Body of pancreas (tissue), 4 donors: Measurements from ENCODE around the gene ROPN1. TPM values are rescaled to one million over a fixed set of nuclear protein-coding genes. Genes with fewer than 3 reads are reported as not detected.

Experiments used
- ATAC-seq: fragments of 150-250 bp; one replicate; pipeline ENCODE4 v1.9.1; 2016
- DNase-seq, 4 donors: peaks; one replicate each; pipeline ENCODE4 v3.0.0-alpha.2; 2019
- H3K27ac ChIP-seq, 4 donors: fragments of 200-600 bp; sonication (generic); 1 replicate in 3 of 4; 2 replicates in 1 of 4; pipeline versions ENCODE4 v1.5.1 to v1.6.1; 2016 to 2019; ENCODE audit warnings: mild to moderate bottlenecking in 1 of 4, mixed read lengths in 1 of 4, moderate library complexity in 1 of 4
- H3K27me3 ChIP-seq, 2 donors: fragments of 200-600 bp; sonication (generic); one replicate each; pipeline ENCODE4 v1.6.0; 2016; ENCODE audit warnings: mild to moderate bottlenecking in 1 of 2
- H3K36me3 ChIP-seq, 2 donors: fragments of 200-600 bp; sonication (generic); replicated peaks in 1 of 2; 2 replicates each; pipeline ENCODE4 v1.5.1; 2016; ENCODE audit warnings: low read depth in 2 of 2; ENCODE audit not compliant: insufficient read depth in 1 of 2
- H3K4me1 ChIP-seq: fragments of 200-600 bp; sonication (generic); one replicate; pipeline ENCODE4 v1.6.0; 2016
- H3K4me3 ChIP-seq, 2 donors: fragments of 200-600 bp; sonication (generic); 1 replicate in 1 of 2; 2 replicates in 1 of 2; pipeline ENCODE4 v1.5.1; 2016 to 2019
- H3K9me3 ChIP-seq, 3 donors: fragments of 200-600 bp; sonication (generic); 1 replicate in 2 of 3; 2 replicates in 1 of 3; pipeline ENCODE4 v1.5.1; 2016
- POLR2A ChIP-seq, 3 donors: fragments of 450-650 bp; IDR thresholded peaks; one replicate each; pipeline ENCODE4 v1.6.1; 2016; ENCODE audit warnings: antibody characterized with exemption in 3 of 3, mild to moderate bottlenecking in 2 of 3
- WGBS, 2 donors: methylation state at CpG; one replicate each; pipeline ENCODE4 v1.1.5; 2017; 5-methylcytosine and 5-hydroxymethylcytosine counted together
- intact Hi-C: fragments of 100-400 bp; cut with DNase I; formaldehyde crosslinking; loops from one replicate; pipeline ENCODE4 v1.15.1; 2023
- total RNA-seq, 2 donors: library from RNA; depleted of rRNA; stranded (reverse); fragments of >200 nt; gene quantifications; one replicate each; pipeline ENCODE4 v1.1.0, GENCODE V29; 2016
- TF ChIP-seq, protein P1 (sequence below), 7 experiments: fragments of 450-650 bp in 4 of 7; fragments of 200-600 bp in 3 of 7; sonication (generic) in 3 of 7; IDR thresholded peaks; one replicate each; pipeline ENCODE4 v1.5.1; 2016 to 2019; ENCODE audit warnings: antibody characterized with exemption in 7 of 7

The ROPN1 gene
- total RNA-seq, 2 donors from 2014 or later: not detected

DNA sequence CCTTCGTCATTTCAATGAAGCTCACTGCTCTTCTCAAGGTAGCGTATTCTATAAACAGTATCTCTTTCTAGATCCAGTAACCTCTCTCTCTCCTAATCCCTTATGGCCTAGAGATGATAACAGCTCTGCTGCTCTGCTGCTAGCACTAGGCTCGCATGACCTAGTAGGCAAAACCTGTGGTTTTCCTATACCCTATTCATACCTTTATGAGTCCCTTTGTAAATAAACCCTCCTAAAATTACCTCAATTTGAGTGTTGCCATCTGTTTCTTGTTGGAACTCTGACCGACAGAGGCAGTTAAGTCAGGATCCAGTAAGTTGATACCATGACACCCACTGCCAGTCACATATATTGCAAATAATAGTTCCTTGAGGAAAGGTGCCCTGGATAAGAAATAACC, 38.2 kb downstream of the ROPN1 start:
- Histone ChIP-seq H3K27ac (no peak overlapping the region), H3K4me3 (no peak overlapping the region), H3K27me3 (no peaks in the 10 kb centered on the region), H3K9me3 (no peaks in the 10 kb centered on the region), H3K4me1 (peaks cover 8% of the 10 kb centered on the region), H3K36me3 (peaks cover 0 to 4% of the 10 kb centered on the region in 2 donors)
- no peak for TF ChIP-seq POLR2A (IDR thresholded peaks at IDR 0.05)
- TF ChIP-seq, protein P1, sequence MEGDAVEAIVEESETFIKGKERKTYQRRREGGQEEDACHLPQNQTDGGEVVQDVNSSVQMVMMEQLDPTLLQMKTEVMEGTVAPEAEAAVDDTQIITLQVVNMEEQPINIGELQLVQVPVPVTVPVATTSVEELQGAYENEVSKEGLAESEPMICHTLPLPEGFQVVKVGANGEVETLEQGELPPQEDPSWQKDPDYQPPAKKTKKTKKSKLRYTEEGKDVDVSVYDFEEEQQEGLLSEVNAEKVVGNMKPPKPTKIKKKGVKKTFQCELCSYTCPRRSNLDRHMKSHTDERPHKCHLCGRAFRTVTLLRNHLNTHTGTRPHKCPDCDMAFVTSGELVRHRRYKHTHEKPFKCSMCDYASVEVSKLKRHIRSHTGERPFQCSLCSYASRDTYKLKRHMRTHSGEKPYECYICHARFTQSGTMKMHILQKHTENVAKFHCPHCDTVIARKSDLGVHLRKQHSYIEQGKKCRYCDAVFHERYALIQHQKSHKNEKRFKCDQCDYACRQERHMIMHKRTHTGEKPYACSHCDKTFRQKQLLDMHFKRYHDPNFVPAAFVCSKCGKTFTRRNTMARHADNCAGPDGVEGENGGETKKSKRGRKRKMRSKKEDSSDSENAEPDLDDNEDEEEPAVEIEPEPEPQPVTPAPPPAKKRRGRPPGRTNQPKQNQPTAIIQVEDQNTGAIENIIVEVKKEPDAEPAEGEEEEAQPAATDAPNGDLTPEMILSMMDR (IDR thresholded peaks at IDR 0.05): no peak
- DNase-seq (no peak), ATAC-seq (no peak)
- intact Hi-C loops: no loop called here
- 99 to 100% methylated on average over 4 of the region's 4 CpGs for WGBS, 2 donors

DNA sequence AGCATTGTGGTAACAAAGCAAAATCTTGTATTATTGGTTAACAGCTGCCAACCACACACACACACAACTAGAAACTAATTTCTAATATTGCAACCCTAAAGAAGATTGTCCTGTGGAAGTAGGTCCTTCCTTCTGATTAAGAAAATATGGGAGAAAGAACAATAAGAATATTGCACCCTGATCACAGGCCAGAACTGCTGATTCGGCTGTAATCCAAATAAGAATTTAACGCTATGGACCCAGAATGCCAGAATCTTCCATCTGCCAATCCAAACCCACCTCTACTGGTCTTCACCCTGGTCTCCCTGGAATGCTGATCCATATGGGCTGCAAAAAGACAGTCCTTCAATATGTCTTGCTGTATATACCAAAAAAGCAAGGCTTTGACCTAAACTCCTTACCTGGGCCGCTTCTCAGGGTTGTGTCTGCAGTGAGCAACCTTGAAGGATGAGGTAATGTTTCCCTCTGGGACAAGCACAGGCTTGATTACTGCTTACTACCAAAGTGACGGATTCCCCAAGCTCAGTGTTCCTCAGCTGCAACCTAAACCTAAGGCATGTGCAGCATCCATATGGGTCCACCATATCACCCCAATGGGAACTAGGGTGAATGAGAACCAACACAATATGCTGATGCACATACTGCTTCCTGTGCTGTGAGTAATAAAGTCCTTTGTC, 38.9 kb downstream of the ROPN1 start:
- no peak for DNase-seq
- intact Hi-C loops: no loop called here
- TF ChIP-seq, protein P1 (IDR thresholded peaks at IDR 0.05): no peak
- TF ChIP-seq POLR2A (IDR thresholded peaks at IDR 0.05): no peak
- H3K4me3 ChIP-seq: no peak overlapping the region
- H3K4me1 ChIP-seq: peaks cover 8% of the 10 kb centered on the region
- ATAC-seq: no peak
- 91 to 94% methylated on average over 4 of the region's 4 CpGs for WGBS, 2 donors
- no peaks in the 10 kb centered on the region for H3K27me3 ChIP-seq
- H3K36me3 ChIP-seq: peaks cover 0 to 5% of the 10 kb centered on the region in 2 donors
- H3K27ac ChIP-seq: no peak overlapping the region
- no peaks in the 10 kb centered on the region for H3K9me3 ChIP-seq

DNA sequence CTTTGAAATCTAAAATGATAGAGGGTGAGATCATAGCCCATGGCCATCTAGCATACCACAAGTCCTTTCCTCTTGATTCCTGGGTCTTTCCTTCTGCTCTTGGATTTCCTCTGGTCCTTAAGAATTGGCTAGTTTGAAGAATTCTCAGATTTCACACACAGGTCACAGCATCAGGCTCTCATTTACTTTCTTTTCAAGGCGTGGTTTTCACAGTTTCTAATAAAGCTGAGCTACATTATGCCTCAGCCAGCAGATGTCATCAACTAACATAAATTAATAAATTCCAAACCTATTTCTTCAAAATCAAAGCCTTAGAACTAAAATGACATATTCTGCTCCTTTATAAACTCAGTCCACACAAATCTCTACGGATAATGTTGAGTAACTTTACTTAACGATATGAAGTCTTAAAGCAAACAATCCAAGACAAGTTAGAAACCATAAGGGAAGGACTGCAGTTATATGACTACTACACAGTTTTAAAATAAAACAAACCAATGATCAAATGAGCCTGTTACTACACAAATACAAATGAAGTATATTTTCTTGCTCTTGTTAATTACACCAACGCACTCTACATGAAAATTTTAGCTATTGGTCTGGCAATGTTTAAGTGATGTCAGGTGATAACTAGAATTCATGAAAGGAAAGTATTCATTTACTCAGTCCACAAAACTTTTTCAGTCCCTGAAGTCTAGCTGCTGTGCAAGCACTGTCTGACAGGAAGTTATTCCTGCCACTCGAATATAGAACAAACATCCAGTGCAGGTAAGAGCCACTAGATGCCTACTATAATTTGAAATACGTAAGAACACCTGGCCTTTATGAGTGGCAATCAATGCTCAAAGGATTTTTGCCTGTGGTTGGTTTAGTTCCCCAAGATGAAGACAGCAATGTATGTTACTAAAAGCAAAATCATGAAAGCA, 40.1 kb downstream of the ROPN1 start:
- intact Hi-C loops: no loop called here
- ATAC-seq: no peak
- Histone ChIP-seq H3K9me3 (no peaks in the 10 kb centered on the region), H3K27ac (no peak overlapping the region), H3K27me3 (no peaks in the 10 kb centered on the region), H3K36me3 (peaks cover 0 to 5% of the 10 kb centered on the region in 2 donors), H3K4me3 (no peak overlapping the region), H3K4me1 (peaks cover 12% of the 10 kb centered on the region)
- 44 to 46% methylated on average over 6 of the region's 6 CpGs for WGBS, 2 donors
- TF ChIP-seq, protein P1 (IDR thresholded peaks at IDR 0.05): no peak
- no peak for TF ChIP-seq POLR2A (IDR thresholded peaks at IDR 0.05)
- no peak for DNase-seq

DNA sequence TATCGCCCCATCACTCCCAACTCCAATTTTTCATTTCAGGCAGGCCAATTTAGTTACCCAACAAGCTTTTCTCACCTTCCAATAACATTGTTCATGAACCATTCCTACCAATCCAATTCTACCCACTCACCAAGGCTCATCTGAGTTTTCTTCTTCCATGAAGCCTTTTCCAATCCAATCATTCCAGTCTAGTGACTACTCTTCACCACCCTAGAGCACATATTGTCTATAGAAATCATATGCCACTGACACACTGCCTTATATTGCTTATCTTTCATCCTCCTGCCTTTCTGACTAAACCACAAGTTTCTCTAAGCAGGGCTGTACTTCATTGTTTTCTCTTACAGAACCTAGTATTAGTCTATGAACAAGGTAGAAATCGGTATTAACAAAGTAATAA, 42.3 kb downstream of the ROPN1 start:
- 97 to 98% methylated on average over 2 of the region's 2 CpGs for WGBS, 2 donors
- Histone ChIP-seq H3K4me1 (peaks cover 21% of the 10 kb centered on the region), H3K27me3 (no peaks in the 10 kb centered on the region), H3K27ac (no peak overlapping the region), H3K4me3 (no peak overlapping the region), H3K9me3 (no peaks in the 10 kb centered on the region), H3K36me3 (peaks cover 0 to 2% of the 10 kb centered on the region in 2 donors)
- TF ChIP-seq POLR2A (IDR thresholded peaks at IDR 0.05): no peak
- TF ChIP-seq, protein P1 (IDR thresholded peaks at IDR 0.05): no peak
- intact Hi-C loops: no loop called here
- ATAC-seq (no peak), DNase-seq (no peak)
